ENCODE data around the gene SIAH2. TPM values are rescaled to one million over a fixed set of nuclear protein-coding genes. Genes with fewer than 3 reads are reported as not detected.
"Not testable (repeated sequence)": the region's sequence is repeated elsewhere in the genome, so short reads cannot be mapped to it uniquely, and the experiment has no call there.

The SIAH2 gene
- total RNA-seq (2014; rRNA removed; shearing (Covaris generic)) = 30.5 and 38.3 TPM in 2 replicates

GRCh38 chr3:150763122-150763840 is at the start of gene SIAH2:
Gene SIAH2, minus strand, starts transcription at chr3:150763169. Its CDS starts 320 bp downstream, at chr3:150762849.
- DNase-seq (ENCODE audit: low read depth) = peak; percentile 97

- DNase-seq (ENCODE audit: low read depth) = no peak
Measured at GRCh38 chr3:150811984-150812383, 49.0 kb upstream of the SIAH2 start.

GRCh38 chr3:150810641-150811040 is 47.7 kb upstream of the SIAH2 start:
- no peak for DNase-seq (ENCODE audit: low read depth)

- DNase-seq (ENCODE audit: low read depth) = no peak
Measured at GRCh38 chr3:150806185-150806835, 43.3 kb upstream of the SIAH2 start.

GRCh38 chr3:150805354-150805753 is 42.4 kb upstream of the SIAH2 start:
- DNase-seq (ENCODE audit: low read depth) = no peak

- no peak for DNase-seq (ENCODE audit: low read depth)
Measured at GRCh38 chr3:150803440-150803985, 40.5 kb upstream of the SIAH2 start.

- no peak for DNase-seq (ENCODE audit: low read depth)
Measured at GRCh38 chr3:150800722-150801121, 37.8 kb upstream of the SIAH2 start.

- no peak for DNase-seq (ENCODE audit: low read depth)
Measured at GRCh38 chr3:150798122-150798618, 35.2 kb upstream of the SIAH2 start.

- DNase-seq (ENCODE audit: low read depth) = no peak
Measured at GRCh38 chr3:150797155-150797554, 34.2 kb upstream of the SIAH2 start.

- DNase-seq (ENCODE audit: low read depth) = not testable (repeated sequence)
Measured at GRCh38 chr3:150796527-150796926, 33.6 kb upstream of the SIAH2 start.

- DNase-seq (ENCODE audit: low read depth) = no peak
Measured at GRCh38 chr3:150793641-150794040, 30.7 kb upstream of the SIAH2 start.

GRCh38 chr3:150790629-150791028 is 27.7 kb upstream of the SIAH2 start:
- DNase-seq (ENCODE audit: low read depth) = no peak

- DNase-seq (ENCODE audit: low read depth) = no peak
Measured at GRCh38 chr3:150789451-150789850, 26.5 kb upstream of the SIAH2 start.

- DNase-seq (ENCODE audit: low read depth) = peak; percentile 81
Measured at GRCh38 chr3:150787741-150788370, 24.9 kb upstream of the SIAH2 start.

- peak; percentile 28 for DNase-seq (ENCODE audit: low read depth)
Measured at GRCh38 chr3:150786791-150787190, 23.8 kb upstream of the SIAH2 start.

- DNase-seq (ENCODE audit: low read depth) = no peak
Measured at GRCh38 chr3:150784747-150785125, 21.8 kb upstream of the SIAH2 start.

GRCh38 chr3:150783920-150784746 is 21.2 kb upstream of the SIAH2 start:
- DNase-seq (ENCODE audit: low read depth) = no peak

GRCh38 chr3:150783316-150783715 is 20.3 kb upstream of the SIAH2 start:
- DNase-seq (ENCODE audit: low read depth) = no peak

GRCh38 chr3:150779402-150779858 is 16.5 kb upstream of the SIAH2 start:
- no peak for DNase-seq (ENCODE audit: low read depth)

GRCh38 chr3:150778793-150779401 is 15.9 kb upstream of the SIAH2 start:
- no peak for DNase-seq (ENCODE audit: low read depth)

GRCh38 chr3:150775001-150775599 is 12.1 kb upstream of the SIAH2 start:
- DNase-seq (ENCODE audit: low read depth) = no peak

Data from Daoy (cell line).